Common myeloid progenitor, CD34-positive (primary cell): Measurements from ENCODE around the gene KRTAP10-8.
"Not testable (repeated sequence)": the region's sequence is repeated elsewhere in the genome, so short reads cannot be mapped to it uniquely, and the experiment has no call there.

Source experiments
- CTCF ChIA-PET: fragments of 350-600 bp; sonication (Branson Sonifier 250); formaldehyde crosslinking; loops from one replicate; lab custom pipeline; 2021; ENCODE audit warnings: antibody characterized with exemption; lab: Charles Lee
- POLR2A ChIA-PET: fragments of 350-600 bp; sonication (Branson Sonifier 250); formaldehyde crosslinking; loops from one replicate; lab custom pipeline; 2021; ENCODE audit warnings: antibody characterized with exemption; lab: Charles Lee
- DNase-seq, 3 donors: peaks; one replicate each; pipeline versions ENCODE4 v3.0.0 to v3.0.0-alpha.2; 2013
- H3K27ac ChIP-seq, 2 experiments: 1 replicate in 1 of 2; 2 replicates in 1 of 2; pipeline ENCODE4 v1.7.0; 2013; ENCODE audit warnings: inconsistent platforms in 2 of 2, low read length in 2 of 2, mild to moderate bottlenecking in 2 of 2, low read depth in 1 of 2, moderate library complexity in 1 of 2; ENCODE audit not compliant: severe bottlenecking in 2 of 2, insufficient read depth in 1 of 2, poor library complexity in 1 of 2
- H3K27me3 ChIP-seq, 5 experiments: replicated peaks in 2 of 5; 1 replicate in 3 of 5; 2 replicates in 2 of 5; pipeline versions ENCODE4 v1.6.1 to v1.7.0; 2013; ENCODE audit warnings: low read length in 4 of 5, mild to moderate bottlenecking in 2 of 5, moderate library complexity in 2 of 5, inconsistent platforms in 1 of 5; ENCODE audit not compliant: insufficient read depth in 5 of 5, control insufficient read depth in 4 of 5
- H3K36me3 ChIP-seq, 4 experiments: 1 replicate in 2 of 4; 2 replicates in 2 of 4; pipeline versions ENCODE4 v1.6.1 to v1.7.0; 2013; ENCODE audit warnings: low read length in 3 of 4, control low read depth in 1 of 4, mild to moderate bottlenecking in 1 of 4; ENCODE audit not compliant: control insufficient read depth in 4 of 4, insufficient read depth in 4 of 4
- H3K4me1 ChIP-seq, 4 experiments: 1 replicate in 3 of 4; 2 replicates in 1 of 4; pipeline versions ENCODE4 v1.6.1 to v1.7.1; 2013; ENCODE audit warnings: low read length in 3 of 4, mild to moderate bottlenecking in 3 of 4, control low read depth in 1 of 4, inconsistent platforms in 1 of 4, moderate library complexity in 1 of 4; ENCODE audit not compliant: control insufficient read depth in 4 of 4, insufficient read depth in 4 of 4; ENCODE audit errors: control extremely low read depth in 1 of 4
- H3K4me3 ChIP-seq, 7 experiments: 1 replicate in 4 of 7; 2 replicates in 3 of 7; pipeline versions ENCODE4 v1.5.1 to v1.7.0; 2013; ENCODE audit warnings: mild to moderate bottlenecking in 7 of 7, low read length in 6 of 7, moderate library complexity in 6 of 7, inconsistent platforms in 2 of 7, low read depth in 2 of 7, control low read depth in 1 of 7; ENCODE audit not compliant: insufficient read depth in 4 of 7, control insufficient read depth in 1 of 7; ENCODE audit errors: extremely low read depth in 1 of 7
- H3K9me3 ChIP-seq, 5 experiments: 1 replicate in 4 of 5; 2 replicates in 1 of 5; pipeline versions ENCODE4 v1.6.1 to v1.7.1; 2013; ENCODE audit warnings: low read length in 4 of 5, mild to moderate bottlenecking in 2 of 5, inconsistent platforms in 1 of 5, low read depth in 1 of 5, moderate library complexity in 1 of 5; ENCODE audit not compliant: control insufficient read depth in 4 of 5, insufficient read depth in 2 of 5; ENCODE audit errors: control extremely low read depth in 1 of 5
- WGBS: methylation state at CpG from one replicate; pipeline ENCODE4 v1.1.5; 2013; ENCODE audit not compliant: insufficient coverage; 5-methylcytosine and 5-hydroxymethylcytosine counted together

Gene KRTAP10-8

DNA sequence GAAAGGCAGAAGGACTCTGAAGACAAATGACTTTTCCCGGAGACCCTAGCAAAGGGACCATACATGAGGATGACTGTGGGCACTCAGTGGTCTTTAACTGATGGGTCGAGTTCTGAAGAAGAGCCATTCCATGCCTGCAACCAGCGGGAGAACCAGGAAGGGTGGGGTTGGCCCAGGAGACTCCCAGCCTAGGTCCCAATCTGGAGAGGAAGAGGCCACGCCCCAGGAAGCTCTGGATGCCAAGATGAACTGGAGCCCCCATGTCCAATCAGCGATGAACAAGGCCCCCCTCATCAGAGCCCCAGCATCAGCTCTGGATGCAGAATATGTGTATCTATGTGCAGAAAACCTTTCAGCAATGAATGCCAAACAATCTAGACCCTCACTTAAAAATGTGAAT, 28.9 kb downstream of the KRTAP10-8 start:
- no peaks in the 10 kb centered on the region for H3K4me1 ChIP-seq
- WGBS, result 95% methylated on average over 4 of the region's 5 CpGs
- DNase-seq, result no peak
- H3K36me3 ChIP-seq, result no peaks in the 10 kb centered on the region
- H3K4me3 ChIP-seq, result no peak overlapping the region
- POLR2A ChIA-PET, result no interaction called here
- peaks cover 6 to 29% (median 16%) of the 10 kb centered on the region in 5 experiments for H3K9me3 ChIP-seq
- CTCF ChIA-PET, result no interaction called here
- H3K27me3 ChIP-seq, result peaks cover 0 to 5% (median 2%) of the 10 kb centered on the region in 5 experiments
- H3K27ac ChIP-seq, result no peak overlapping the region

DNA sequence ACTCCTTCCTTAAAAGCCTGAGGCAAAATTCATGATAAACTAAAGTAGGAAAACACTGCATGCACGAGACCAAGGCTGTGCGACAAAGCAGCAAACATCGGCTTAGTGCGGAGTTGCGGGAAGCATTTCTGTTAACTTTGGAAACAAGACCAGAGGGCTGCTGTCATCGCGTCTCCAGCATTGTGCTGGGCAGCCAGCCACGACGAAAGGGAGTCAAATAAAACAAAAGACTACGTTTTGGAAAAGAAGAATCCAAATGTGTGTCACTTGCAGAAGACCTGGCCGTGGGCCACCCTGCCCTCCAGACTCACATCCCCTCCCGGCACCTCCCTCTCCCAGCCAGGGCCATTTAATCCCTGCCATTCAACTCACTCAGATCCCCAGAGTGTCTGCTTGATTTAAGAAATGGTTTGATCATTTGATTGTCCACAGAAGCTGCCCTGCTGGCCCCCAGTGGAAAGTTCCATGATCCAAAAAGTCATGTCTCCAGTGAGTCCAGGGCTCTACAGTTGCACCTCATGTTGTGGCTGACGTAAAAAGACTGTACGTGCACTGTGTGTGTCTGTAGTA, 31.9 kb downstream of the KRTAP10-8 start:
- H3K4me1 ChIP-seq, result no peaks in the 10 kb centered on the region
- POLR2A ChIA-PET, result no interaction called here
- DNase-seq, result no peak
- peaks cover 6 to 29% (median 16%) of the 10 kb centered on the region in 5 experiments for H3K9me3 ChIP-seq
- no peak overlapping the region for H3K4me3 ChIP-seq
- H3K27me3 ChIP-seq, result peaks cover 0 to 18% (median 2%) of the 10 kb centered on the region in 5 experiments
- H3K27ac ChIP-seq, result no peak overlapping the region
- no peaks in the 10 kb centered on the region for H3K36me3 ChIP-seq
- WGBS, result 87% methylated on average over 12 of the region's 14 CpGs
- CTCF ChIA-PET, result no interaction called here

DNA sequence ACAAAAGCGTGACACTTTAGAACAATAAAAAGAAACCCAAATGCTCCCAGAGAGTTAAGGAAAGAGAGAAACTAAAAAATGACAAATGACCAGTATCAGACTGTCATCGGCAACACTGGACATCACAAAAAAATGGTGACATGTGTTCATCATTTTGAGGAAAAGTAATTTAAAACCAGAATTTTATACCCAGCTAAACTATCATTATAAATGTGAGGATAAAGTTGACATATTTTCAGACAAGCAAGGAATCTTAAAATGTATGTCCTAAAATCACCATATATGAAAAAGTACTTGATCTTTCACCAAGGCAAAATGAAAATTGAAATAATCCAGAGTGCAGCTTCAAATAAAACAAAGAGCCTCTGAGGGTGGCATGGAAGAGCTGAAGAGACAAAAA, 33.0 kb downstream of the KRTAP10-8 start:
- ChIA-PET POLR2A (no interaction called here), CTCF (no interaction called here)
- Histone ChIP-seq H3K9me3 (peaks cover 6 to 29% (median 16%) of the 10 kb centered on the region in 5 experiments), H3K4me1 (peaks cover 0 to 2% (median 0%) of the 10 kb centered on the region in 4 experiments), H3K27ac (no peak overlapping the region), H3K4me3 (no peak overlapping the region), H3K36me3 (no peaks in the 10 kb centered on the region), H3K27me3 (peaks cover 0 to 18% (median 0%) of the 10 kb centered on the region in 5 experiments)
- DNase-seq, result no peak
- WGBS, result no CpG with 5 or more reads among the region's 2 CpGs

DNA sequence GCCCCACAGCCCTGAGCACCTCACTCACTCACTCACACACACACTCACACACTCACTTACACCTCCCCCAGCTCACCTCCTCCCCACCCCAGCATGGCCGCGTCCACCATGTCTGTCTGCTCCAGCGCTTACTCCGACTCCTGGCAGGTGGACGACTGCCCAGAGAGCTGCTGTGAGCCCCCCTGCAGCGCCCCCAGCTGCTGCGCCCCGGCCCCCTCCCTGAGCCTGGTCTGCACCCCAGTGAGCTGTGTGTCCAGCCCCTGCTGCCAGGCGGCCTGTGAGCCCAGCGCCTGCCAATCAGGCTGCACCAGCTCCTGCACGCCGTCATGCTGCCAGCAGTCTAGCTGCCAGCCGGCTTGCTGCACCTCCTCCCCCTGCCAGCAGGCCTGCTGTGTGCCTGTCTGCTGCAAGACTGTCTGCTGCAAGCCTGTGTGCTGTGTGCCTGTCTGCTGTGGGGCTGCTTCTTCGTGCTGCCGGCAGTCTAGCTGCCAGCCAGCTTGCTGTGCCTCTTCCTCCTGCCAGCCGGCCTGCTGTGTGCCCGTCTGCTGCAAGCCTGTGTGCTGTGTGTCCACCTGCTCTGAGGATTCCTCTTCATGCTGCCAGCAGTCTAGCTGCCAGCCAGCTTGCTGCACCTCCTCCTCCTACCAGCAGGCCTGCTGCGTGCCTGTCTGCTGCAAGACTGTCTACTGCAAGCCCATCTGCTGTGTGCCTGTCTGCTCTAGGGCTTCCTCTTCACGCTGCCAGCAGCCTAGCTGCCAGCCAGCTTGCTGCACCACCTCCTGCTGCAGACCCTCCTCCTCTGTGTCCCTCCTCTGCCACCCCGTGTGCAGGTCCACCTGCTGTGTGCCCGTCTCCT, 34.7 kb downstream of the KRTAP10-8 start, which contains the start of gene KRTAP10-11:
TSS of gene KRTAP10-11 (plus strand) at position 49 of the 856 bp plus-strand sequence. CDS start at position 94, 45 bp downstream.
- H3K4me1 ChIP-seq, CTCF ChIA-PET, H3K4me3 ChIP-seq, H3K27ac ChIP-seq, POLR2A ChIA-PET, H3K36me3 ChIP-seq, DNase-seq: not testable (repeated sequence)
- 85% methylated on average over 19 of the region's 21 CpGs for WGBS
- peaks cover 0 to 18% (median 0%) of the 10 kb centered on the region in 5 experiments for H3K27me3 ChIP-seq
- H3K9me3 ChIP-seq, result peaks cover 6 to 16% (median 7%) of the 10 kb centered on the region in 5 experiments

DNA sequence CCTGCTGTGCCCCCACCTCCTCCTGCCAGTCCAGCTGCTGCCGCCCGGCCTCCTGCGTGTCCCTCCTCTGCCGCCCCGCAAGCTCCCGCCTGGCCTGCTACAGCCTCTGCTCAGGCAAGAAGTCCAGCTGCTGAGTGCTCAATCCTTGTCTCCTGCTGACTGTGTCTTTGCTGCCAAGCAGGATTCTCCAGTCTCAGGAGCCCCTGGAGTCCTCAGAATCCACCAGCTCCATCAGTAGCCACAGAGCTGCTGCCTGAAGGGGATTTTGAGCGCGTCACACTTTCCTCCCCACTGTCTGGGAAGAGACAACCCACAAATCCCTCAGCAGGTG, 35.3 kb downstream of the KRTAP10-8 start:
- DNase-seq, result no peak
- peaks cover 0 to 18% (median 0%) of the 10 kb centered on the region in 5 experiments for H3K27me3 ChIP-seq
- POLR2A ChIA-PET, result no interaction called here
- H3K36me3 ChIP-seq, result no peaks in the 10 kb centered on the region
- CTCF ChIA-PET, result no interaction called here
- H3K4me3 ChIP-seq, result no peak overlapping the region
- WGBS, result 75% methylated on average over 8 of the region's 8 CpGs
- no peak overlapping the region for H3K27ac ChIP-seq
- H3K4me1 ChIP-seq, result peaks cover 0 to 2% (median 0%) of the 10 kb centered on the region in 4 experiments
- peaks cover 6 to 16% (median 7%) of the 10 kb centered on the region in 5 experiments for H3K9me3 ChIP-seq

DNA sequence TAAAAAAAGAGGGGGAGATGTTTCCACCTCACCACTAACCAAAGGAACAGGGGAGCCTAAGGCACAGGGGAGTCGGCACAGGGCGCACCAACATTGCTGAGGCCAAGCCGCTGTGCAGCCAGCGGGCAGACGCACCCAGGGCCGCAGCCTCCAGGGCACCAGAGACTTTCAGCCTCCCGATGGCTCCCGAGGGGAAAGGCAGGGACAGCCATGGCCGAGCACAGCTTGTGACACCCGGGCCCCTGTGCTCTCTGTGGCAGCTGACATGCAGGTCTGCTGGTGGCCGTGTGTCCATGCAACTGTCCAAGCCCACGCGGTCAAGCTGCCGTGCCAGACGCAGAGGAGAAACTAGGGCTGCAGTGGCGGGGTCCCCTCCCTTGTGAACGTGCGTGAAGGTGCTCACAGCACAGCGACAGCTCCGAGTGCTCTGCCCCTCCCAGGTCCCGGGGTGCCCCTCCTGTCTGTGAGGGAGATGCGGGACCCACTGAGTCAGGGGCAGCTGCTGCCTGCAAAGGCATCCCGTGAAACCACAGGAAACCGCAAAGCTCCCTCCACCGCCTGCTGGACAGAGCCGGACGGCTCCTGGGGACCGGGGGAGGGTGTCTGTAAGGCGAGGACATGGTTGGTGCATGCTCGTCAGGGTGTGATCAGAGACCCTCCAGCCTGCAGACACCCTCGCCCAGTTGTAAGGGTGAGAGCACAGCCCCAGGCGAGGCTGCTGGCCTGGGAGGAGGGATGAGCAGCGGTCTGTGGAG, 36.9 kb downstream of the KRTAP10-8 start:
- Histone ChIP-seq H3K27me3 (peaks cover 0 to 18% (median 0%) of the 10 kb centered on the region in 5 experiments), H3K9me3 (peaks cover 3 to 14% (median 8%) of the 10 kb centered on the region in 5 experiments), H3K36me3 (no peaks in the 10 kb centered on the region), H3K4me3 (no peak overlapping the region), H3K4me1 (peaks cover 0 to 2% (median 0%) of the 10 kb centered on the region in 4 experiments), H3K27ac (no peak overlapping the region)
- ChIA-PET POLR2A (no interaction called here), CTCF (no interaction called here)
- DNase-seq, result no peak
- 83% methylated on average over 32 of the region's 33 CpGs for WGBS
